ENCODE data around the gene HOXC6. TPM values are rescaled to one million over a fixed set of nuclear protein-coding genes. Genes with fewer than 3 reads are reported as not detected.
"Not testable (repeated sequence)": the region's sequence is repeated elsewhere in the genome, so short reads cannot be mapped to it uniquely, and the experiment has no call there.

Gene HOXC6
- polyA plus RNA-seq, 1 donor = 34.1 TPM

- no peak for DNase-seq
Observed at GRCh38 chr12:54038871-54039414, 10.7 kb downstream of the HOXC6 start.

DNA sequence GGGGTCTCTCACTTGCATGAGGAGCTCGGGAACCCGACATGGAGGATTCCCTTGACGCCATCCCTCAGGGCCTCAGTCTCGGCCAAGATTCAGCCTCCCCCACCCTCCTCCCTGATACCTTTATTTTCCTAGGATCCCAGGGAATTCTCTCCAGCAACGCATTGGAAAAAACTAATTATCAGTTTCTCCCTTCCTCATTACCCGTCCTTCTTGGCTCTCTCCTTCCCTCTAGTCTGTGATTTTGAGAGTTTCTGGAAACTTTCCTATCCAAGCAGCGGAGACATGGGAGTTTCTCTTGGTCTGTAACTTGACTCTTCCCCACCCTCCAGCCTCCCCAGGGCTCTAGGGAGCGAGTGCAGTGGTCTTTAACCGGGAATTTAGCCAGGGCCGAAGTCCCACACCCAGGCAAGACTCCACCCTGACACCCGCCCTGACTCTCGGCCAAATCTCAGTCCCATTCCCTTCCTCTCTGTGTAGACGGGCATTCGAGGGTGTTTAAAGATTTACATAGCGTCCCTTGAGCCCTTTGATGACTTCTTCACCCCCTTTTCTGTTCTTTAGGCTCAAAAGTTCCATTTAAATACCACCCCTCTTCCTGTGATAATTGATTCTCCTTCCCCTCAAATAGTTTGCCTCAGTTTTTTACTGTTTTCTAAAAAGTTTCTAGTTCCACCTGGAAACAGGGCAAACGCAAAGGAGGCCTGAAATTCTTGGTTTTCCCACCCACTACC lies 11.3 kb downstream of the HOXC6 start:
- DNase-seq = no peak

GRCh38 chr12:54040148-54040494 lies 11.9 kb downstream of the HOXC6 start:
- no peak for DNase-seq

DNA sequence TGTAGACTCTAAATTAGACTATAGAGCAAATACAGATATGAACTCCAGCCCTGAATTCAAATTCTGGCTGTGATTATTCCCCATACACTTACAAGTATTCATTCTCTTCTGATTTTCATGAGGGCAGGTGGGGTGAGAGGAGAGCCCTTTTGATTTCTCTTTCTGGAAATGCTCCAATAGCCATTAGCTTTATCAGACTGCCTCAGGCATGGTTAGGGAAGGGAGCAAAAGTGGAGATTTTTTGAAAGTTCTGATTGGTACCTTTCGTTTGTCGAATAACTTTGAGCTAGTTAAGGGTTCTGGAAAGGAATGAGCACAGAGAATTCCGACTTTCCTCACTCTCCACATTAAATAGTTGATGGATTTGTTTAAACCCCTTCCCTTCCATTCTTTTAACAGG lies 12.4 kb downstream of the HOXC6 start:
- no peak for DNase-seq

GRCh38 chr12:54041097-54041690 lies 13.0 kb downstream of the HOXC6 start:
- DNase-seq = peak; percentile 0

DNA sequence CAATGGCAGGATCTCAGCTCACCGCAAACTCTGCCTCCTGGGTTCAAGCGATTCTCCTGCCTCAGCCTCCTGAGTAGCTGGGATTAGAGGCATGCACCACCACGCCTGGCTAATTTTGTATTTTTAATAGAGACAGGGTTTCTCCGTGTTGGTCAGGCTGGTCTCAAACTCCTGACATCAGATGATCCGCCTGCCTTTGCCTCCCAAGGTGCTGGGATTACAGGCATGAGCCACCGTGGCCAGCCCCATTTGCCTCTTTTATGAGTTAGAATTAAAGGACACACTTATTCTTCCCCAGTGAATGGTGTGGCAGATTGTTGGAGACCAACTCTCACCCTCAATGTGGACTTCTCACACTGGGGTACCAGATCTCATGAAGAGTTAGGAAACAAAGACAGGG lies 13.8 kb downstream of the HOXC6 start:
- not testable (repeated sequence) for DNase-seq

GRCh38 chr12:54042970-54043853 lies 15.0 kb downstream of the HOXC6 start:
- peak; percentile 55 for DNase-seq

- DNase-seq = peak; percentile 8
Observed at GRCh38 chr12:54044425-54045103, 16.3 kb downstream of the HOXC6 start.

DNA sequence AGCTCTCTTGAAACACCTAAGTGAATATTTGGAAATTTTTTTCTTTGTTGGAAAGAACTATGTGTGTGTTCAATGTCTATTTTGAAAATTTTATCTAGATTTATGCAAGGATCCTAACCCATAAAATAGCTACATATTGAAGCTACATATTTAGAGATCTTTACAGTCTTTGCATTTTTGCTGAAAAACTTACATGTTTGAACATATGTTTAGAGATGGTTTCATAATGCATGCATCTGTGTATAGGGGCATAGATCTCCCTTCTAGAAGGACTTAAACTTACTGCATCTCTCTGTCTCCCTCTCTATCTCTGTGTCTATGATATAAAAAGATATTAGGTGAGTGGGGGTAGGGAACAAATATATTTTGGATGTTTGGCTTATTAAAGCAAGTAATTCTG lies 17.2 kb downstream of the HOXC6 start:
- DNase-seq = peak; percentile 0

GRCh38 chr12:54045868-54046521 lies 17.8 kb downstream of the HOXC6 start:
- peak; percentile 25 for DNase-seq

DNA sequence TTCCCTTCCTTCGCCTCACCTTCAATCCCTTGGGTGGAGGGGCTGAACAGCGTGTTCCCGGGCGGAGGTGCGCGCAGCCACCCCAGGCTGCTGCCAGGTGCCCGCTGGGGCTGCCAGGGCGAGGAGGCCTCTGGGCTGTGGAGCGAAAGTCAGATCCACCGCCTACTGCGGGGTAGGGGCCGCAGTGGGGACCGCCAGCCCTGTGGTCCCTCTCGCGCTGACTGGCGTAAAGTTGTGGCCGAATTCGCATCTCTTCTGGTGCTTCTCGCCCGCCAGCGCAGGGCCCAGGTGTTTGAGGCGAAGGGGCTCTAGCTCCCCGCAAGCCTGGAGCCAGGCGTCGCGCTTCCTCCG lies 18.5 kb downstream of the HOXC6 start:
- peak; percentile 7 for DNase-seq

DNA sequence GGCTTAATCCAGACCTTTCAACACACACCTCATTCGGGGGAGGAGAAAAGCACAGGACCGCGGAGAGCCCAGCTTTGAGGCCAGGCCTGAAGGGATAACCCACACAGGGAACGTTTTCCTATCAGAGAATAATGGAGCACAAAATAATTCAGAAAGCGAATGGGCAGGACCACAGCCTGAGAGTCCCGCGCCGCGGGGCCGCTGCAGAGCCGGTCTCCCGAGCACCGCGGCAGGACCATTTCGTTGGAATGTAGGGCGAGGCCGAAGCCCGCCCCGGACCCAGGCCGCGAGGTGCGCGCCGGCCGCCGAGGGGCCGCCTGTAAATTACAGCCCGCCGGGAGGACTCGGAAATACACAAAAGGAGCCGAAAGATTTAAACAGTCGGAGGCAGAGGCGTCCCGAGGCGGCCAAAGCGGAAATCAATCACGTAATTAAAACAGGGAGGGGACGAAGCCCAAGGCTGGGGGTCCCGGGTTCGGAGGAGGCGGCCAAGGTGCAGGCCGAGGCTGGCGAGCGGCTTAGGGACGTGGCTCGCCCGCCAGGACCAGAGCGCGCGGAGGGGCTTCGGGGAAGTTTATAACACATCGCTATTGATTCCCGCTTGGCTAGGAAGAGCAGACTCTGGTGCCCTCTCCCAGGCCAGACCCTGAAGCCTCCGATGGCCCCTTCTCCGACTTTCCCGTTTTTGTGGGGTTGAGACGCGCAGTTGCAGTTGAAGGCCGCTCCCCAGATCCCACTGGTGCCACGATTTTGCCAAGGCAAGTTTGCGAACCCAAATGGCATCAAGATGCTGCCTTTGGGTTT lies 19.1 kb downstream of the HOXC6 start:
- DNase-seq = peak; percentile 27

DNA sequence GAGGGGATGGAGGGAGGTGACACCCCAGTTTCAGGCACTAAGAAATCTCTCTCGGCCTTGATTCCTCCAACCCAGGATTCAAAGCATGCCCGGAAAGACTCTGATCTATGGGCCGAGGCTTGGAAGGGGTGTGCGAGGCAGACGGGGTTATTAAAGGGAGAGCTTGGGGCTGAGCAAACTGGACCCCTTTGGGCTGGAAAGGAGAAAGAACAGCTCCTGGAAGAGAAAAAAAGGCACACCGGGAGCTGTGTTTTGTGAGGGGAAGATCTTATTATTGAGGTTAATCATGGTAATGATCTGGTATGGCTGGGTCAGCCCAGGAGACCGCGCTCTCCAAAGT lies 19.7 kb downstream of the HOXC6 start:
- DNase-seq = no peak

DNA sequence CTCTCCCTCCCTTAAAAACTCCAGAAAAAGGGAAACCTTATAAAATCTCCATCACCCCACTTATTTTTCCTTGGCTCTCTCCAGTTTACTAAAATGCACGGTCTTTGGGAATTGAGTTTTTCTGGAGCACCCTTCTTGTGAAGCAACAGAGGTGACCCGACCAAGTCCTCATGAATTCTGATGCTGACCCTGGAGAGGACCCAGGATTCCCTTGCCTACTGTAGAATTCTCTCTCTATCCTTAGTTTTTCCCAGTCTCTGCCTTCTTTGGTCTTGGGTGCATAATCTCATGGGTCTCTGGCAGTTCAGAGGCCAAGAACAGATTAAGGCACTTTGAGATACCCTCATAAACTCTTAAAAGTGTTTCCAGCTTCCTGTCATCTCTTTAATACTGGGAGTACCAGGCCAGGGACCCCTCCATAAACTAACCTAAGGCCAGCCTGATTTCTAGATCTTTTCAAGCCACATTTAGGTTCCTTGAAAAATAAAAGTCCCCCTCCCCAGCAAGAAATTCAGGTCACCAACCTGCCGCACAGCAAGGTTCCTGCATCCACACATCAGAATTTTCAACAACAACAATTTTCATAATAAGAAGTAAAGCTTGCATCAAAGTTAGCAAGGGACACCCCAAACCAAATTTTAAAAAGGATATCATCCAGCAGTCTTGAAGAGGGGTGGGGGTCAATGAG lies 20.3 kb downstream of the HOXC6 start:
- peak; percentile 18 for DNase-seq

- DNase-seq = peak; percentile 6
Observed at GRCh38 chr12:54049108-54049507, 20.9 kb downstream of the HOXC6 start.

- no peak for DNase-seq
Observed at GRCh38 chr12:54050482-54050810, 22.2 kb downstream of the HOXC6 start.

GRCh38 chr12:54051026-54051842 lies 23.0 kb downstream of the HOXC6 start:
- DNase-seq = peak; percentile 26

- DNase-seq = peak; percentile 90
Observed at GRCh38 chr12:54051874-54052437, 23.7 kb downstream of the HOXC6 start.

GRCh38 chr12:54052438-54053002 lies 24.3 kb downstream of the HOXC6 start:
- DNase-seq = peak; percentile 75

Data from left kidney (tissue), 2 donors.